Vagina (tissue), 2 donors: ENCODE results near the gene TMEM81. TPM values are rescaled to one million over a fixed set of nuclear protein-coding genes. Genes with fewer than 3 reads are reported as not detected.

ENCODE experiments used
- DNase-seq, 2 donors: peaks; one replicate each; pipeline ENCODE4 v3.0.0-alpha.2; 2017; ENCODE audit errors: extremely low spot score in 2 of 2
- H3K27ac ChIP-seq: fragments of 200-600 bp; sonication (generic); one replicate; pipeline ENCODE4 v1.5.1; 2019
- H3K27me3 ChIP-seq: fragments of 200-600 bp; sonication (generic); one replicate; pipeline ENCODE4 v1.5.1; 2019
- H3K36me3 ChIP-seq, 2 donors: fragments of 200-600 bp; sonication (generic); one replicate each; pipeline ENCODE4 v1.5.1; 2017 to 2019
- H3K4me1 ChIP-seq: fragments of 200-600 bp; sonication (generic); one replicate; pipeline ENCODE4 v1.5.1; 2019
- H3K4me3 ChIP-seq, 2 donors: fragments of 200-600 bp; sonication (generic); 1 replicate in 1 of 2; 2 replicates in 1 of 2; pipeline ENCODE4 v1.5.1; 2016 to 2019
- H3K9me3 ChIP-seq: fragments of 200-600 bp; sonication (generic); one replicate; pipeline ENCODE4 v1.5.1; 2019
- POLR2A ChIP-seq, 2 donors: fragments of 450-650 bp; IDR thresholded peaks; one replicate each; pipeline ENCODE4 v1.6.1; 2017; ENCODE audit warnings: antibody characterized with exemption in 2 of 2, mild to moderate bottlenecking in 2 of 2, moderate library complexity in 2 of 2
- POLR2AphosphoS5 ChIP-seq, 2 donors: sonication (generic); formaldehyde crosslinking; IDR thresholded peaks; one replicate each; pipeline ENCODE4 v1.9.0; 2017; ENCODE audit warnings: antibody characterized with exemption in 2 of 2, mild to moderate bottlenecking in 2 of 2, low read depth in 1 of 2; ENCODE audit not compliant: insufficient read depth in 1 of 2
- intact Hi-C: fragments of 100-400 bp; cut with DNase I; formaldehyde crosslinking; loops from one replicate; pipeline ENCODE4 v1.15.1; 2023
- total RNA-seq: library from RNA; depleted of rRNA; stranded (reverse); fragments of >200 nt; gene quantifications from one replicate; pipeline ENCODE4 v1.2.3, GENCODE V29; 2016
- TF ChIP-seq, protein P1 (sequence below), 3 experiments: fragments of 450-650 bp in 2 of 3; fragments of 200-600 bp in 1 of 3; sonication (generic) in 1 of 3; IDR thresholded peaks; one replicate each; pipeline ENCODE4 v1.5.1; 2017 to 2019; ENCODE audit warnings: antibody characterized with exemption in 3 of 3, mild to moderate bottlenecking in 2 of 3, moderate library complexity in 2 of 3

Gene TMEM81
- total RNA-seq, 1 donor from 2014 or later = 3.9 TPM

GRCh38 chr1:205098242-205098641 lies 14.0 kb upstream of the TMEM81 start:
- TF ChIP-seq POLR2A (IDR thresholded peaks at IDR 0.05) (no peak), POLR2AphosphoS5 (IDR thresholded peaks at IDR 0.05; ENCODE audit: insufficient read depth in 1 of 2, low read depth in 1 of 2) (no peak)
- TF ChIP-seq, protein P1, sequence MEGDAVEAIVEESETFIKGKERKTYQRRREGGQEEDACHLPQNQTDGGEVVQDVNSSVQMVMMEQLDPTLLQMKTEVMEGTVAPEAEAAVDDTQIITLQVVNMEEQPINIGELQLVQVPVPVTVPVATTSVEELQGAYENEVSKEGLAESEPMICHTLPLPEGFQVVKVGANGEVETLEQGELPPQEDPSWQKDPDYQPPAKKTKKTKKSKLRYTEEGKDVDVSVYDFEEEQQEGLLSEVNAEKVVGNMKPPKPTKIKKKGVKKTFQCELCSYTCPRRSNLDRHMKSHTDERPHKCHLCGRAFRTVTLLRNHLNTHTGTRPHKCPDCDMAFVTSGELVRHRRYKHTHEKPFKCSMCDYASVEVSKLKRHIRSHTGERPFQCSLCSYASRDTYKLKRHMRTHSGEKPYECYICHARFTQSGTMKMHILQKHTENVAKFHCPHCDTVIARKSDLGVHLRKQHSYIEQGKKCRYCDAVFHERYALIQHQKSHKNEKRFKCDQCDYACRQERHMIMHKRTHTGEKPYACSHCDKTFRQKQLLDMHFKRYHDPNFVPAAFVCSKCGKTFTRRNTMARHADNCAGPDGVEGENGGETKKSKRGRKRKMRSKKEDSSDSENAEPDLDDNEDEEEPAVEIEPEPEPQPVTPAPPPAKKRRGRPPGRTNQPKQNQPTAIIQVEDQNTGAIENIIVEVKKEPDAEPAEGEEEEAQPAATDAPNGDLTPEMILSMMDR (IDR thresholded peaks at IDR 0.05) = no peak
- Histone ChIP-seq H3K9me3 (no peaks in the 10 kb centered on the region), H3K4me1 (no peaks in the 10 kb centered on the region), H3K27me3 (no peaks in the 10 kb centered on the region), H3K36me3 (peaks cover 8 to 89% of the 10 kb centered on the region in 2 donors), H3K4me3 (no peak overlapping the region), H3K27ac (no peak overlapping the region)
- DNase-seq = no peak
- intact Hi-C loops = no loop called here

DNA sequence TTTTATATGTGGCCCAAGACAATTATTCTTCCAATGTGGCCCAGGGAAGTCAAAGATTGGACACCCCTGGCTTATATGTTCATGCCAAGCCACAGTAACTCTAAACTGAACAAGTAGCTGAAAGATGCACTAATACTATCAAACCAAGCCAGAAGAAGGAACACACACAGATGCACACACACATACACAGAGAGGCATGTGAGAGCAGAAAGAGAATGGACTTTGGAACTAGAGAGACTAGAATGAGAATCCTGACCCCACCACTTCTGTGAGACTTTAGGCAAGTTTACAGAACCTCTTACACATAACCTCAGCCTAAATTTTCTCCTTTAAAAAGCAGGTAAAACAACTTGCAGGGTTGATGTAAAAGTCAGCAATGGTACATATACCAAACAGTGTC lies 11.2 kb upstream of the TMEM81 start:
- Histone ChIP-seq H3K4me1 (no peaks in the 10 kb centered on the region), H3K4me3 (no peak overlapping the region), H3K27ac (no peak overlapping the region), H3K36me3 (peaks cover 8 to 83% of the 10 kb centered on the region in 2 donors), H3K9me3 (no peaks in the 10 kb centered on the region), H3K27me3 (no peaks in the 10 kb centered on the region)
- TF ChIP-seq POLR2AphosphoS5 (IDR thresholded peaks at IDR 0.05; ENCODE audit: insufficient read depth in 1 of 2, low read depth in 1 of 2) = no peak
- TF ChIP-seq, protein P1 (IDR thresholded peaks at IDR 0.05) = no peak
- no peak for TF ChIP-seq POLR2A (IDR thresholded peaks at IDR 0.05)
- no peak for DNase-seq
- intact Hi-C loops = no loop called here

DNA sequence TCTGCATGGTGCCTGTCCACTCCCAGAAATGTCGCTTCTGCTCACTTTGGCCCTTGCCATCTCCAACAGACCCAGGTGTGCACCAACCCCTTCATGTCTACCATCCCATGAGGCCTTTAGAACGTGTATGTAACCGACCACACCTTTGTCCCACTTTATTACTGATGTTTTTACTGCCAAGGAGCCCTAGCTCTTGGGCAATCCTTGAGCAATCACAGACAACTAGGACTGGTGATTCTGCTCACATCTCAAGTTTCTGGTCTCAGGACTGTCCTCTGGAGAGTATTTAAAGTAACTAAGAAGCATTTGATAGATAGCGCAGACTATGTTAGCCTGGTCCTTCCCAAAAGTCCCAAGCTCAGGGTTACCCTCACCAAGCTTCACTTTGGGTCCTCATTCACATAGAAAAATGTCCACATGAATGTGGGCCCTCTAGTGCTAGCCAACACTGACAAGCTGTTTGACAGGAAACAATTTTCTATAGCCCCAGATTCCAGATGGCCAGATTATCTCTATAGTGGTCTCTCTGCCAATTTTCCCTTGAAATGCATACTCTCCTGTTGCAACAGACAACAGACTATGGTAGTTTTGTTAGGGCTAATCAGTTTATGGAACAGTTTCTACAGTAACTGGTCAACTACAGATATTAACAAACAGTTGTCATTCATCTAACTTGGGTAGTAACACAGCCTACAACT lies 6.9 kb upstream of the TMEM81 start:
- intact Hi-C loops = no loop called here
- Histone ChIP-seq H3K27ac (no peak overlapping the region), H3K4me1 (no peaks in the 10 kb centered on the region), H3K4me3 (no peak overlapping the region), H3K9me3 (no peaks in the 10 kb centered on the region), H3K36me3 (peaks cover 0 to 62% of the 10 kb centered on the region in 2 donors), H3K27me3 (no peaks in the 10 kb centered on the region)
- DNase-seq = no peak
- TF ChIP-seq POLR2A (IDR thresholded peaks at IDR 0.05) = no peak
- no peak for TF ChIP-seq POLR2AphosphoS5 (IDR thresholded peaks at IDR 0.05; ENCODE audit: insufficient read depth in 1 of 2, low read depth in 1 of 2)
- TF ChIP-seq, protein P1 (IDR thresholded peaks at IDR 0.05) = no peak

DNA sequence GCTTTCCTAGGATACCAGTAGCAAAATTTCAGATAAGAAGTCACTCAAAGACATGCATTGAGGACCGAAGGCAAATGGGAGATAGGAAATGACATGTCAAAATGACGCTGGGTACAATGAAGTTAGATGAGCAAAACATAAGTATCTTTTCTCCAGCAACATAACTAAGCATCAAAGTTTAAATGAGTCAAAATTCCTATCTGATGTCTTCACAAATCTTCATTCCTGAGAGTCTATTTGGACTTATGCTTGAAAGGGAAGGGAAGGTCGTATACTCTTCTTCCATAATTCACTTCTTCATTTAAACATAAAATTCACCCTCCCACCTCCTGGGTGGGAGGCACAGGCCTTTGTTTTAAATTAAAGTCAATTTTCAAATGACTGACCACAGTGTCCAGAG lies 4.1 kb upstream of the TMEM81 start:
- no peak overlapping the region for H3K27ac ChIP-seq
- TF ChIP-seq POLR2AphosphoS5 (IDR thresholded peaks at IDR 0.05; ENCODE audit: insufficient read depth in 1 of 2, low read depth in 1 of 2) (no peak), POLR2A (IDR thresholded peaks at IDR 0.05) (no peak)
- TF ChIP-seq, protein P1 (IDR thresholded peaks at IDR 0.05) = no peak
- H3K4me1 ChIP-seq = no peaks in the 10 kb centered on the region
- peaks cover 0 to 40% of the 10 kb centered on the region in 2 donors for H3K36me3 ChIP-seq
- DNase-seq = no peak
- intact Hi-C loops = no loop called here
- no peak overlapping the region for H3K4me3 ChIP-seq
- no peaks in the 10 kb centered on the region for H3K27me3 ChIP-seq
- no peaks in the 10 kb centered on the region for H3K9me3 ChIP-seq

GRCh38 chr1:205082431-205082830 lies 1.8 kb downstream of the TMEM81 start:
- no peak overlapping the region for H3K27ac ChIP-seq
- DNase-seq = no peak
- no peak overlapping the region for H3K4me3 ChIP-seq
- H3K9me3 ChIP-seq = no peaks in the 10 kb centered on the region
- TF ChIP-seq POLR2AphosphoS5 (IDR thresholded peaks at IDR 0.05; ENCODE audit: insufficient read depth in 1 of 2, low read depth in 1 of 2) (no peak), POLR2A (IDR thresholded peaks at IDR 0.05) (no peak)
- TF ChIP-seq, protein P1 (IDR thresholded peaks at IDR 0.05) = no peak
- H3K4me1 ChIP-seq = no peaks in the 10 kb centered on the region
- peaks cover 0 to 9% of the 10 kb centered on the region in 2 donors for H3K36me3 ChIP-seq
- intact Hi-C loops = no loop called here
- H3K27me3 ChIP-seq = no peaks in the 10 kb centered on the region
